H54 (cell line): ENCODE measurements around the gene KCNG2.

Source experiments
- DNase-seq: peaks from one replicate; pipeline ENCODE4 v3.0.0; 2011; ENCODE audit warnings: low spot score, mixed read lengths; ENCODE audit not compliant: insufficient read length
- FAIRE-seq: peaks from 3 replicates; lab custom pipeline; 2011; peaks lifted over from hg19 to GRCh38; lab: Jason Lieb, UNC
- POLR2A ChIP-seq: IDR thresholded peaks from 2 replicates; pipeline ENCODE4 v1.6.1; 2011; ENCODE audit warnings: low read depth, mild to moderate bottlenecking, low read length

KCNG2 gene

DNA sequence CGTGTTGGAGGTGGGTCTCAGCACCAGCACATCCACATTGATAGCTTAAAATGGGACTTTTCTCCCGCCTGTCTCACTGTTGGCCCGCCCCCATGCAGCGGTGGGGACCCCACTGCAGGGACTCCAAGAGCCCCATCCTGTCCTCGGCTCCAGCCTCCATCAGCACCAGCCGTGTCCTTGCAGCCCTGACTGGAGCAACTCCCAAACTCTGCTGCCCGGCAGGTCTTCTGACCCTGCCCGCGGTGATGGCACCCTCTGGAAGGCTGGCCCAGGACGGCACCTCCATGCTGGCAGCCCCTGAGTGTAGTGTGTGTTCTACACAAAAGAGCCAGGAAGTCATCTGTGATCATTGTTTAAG is 41.6 kb upstream of the KCNG2 start:
- FAIRE-seq, result no peak
- no peak for TF ChIP-seq POLR2A

GRCh38 chr18:79756826-79757225 is 40.9 kb upstream of the KCNG2 start:
- TF ChIP-seq POLR2A, result no peak
- FAIRE-seq (no peak), DNase-seq (no peak)

More for the DNA sequence above, 41.6 kb upstream of the KCNG2 start:
- no peak for DNase-seq

- no peak for TF ChIP-seq POLR2A
- DNase-seq (no peak), FAIRE-seq (no peak)
These were observed 37.4 kb upstream of the KCNG2 start for GRCh38 chr18:79760348-79760747.

DNA sequence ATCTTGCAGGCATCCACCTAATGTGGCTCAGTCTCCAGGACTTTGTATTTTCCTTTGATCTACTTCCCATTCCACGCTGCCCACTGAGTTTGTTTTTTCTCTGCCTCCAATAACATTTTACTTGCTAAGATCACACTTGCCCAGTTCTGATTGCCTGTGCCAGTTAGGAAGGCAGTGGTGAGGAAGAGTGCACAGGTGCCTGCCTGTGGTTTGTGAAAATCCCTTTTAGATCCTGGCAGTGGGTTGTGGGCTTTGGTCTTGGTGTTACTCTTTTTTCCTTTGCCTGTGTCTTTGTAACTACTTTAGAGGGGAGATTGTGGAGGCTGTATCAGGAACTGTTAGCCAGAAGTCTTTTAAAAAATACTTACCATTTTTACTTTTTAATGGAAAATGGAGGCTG is 36.9 kb upstream of the KCNG2 start:
- no peak for TF ChIP-seq POLR2A
- DNase-seq, result no peak
- no peak for FAIRE-seq

- DNase-seq, result no peak
- FAIRE-seq, result no peak
- TF ChIP-seq POLR2A, result no peak
These were observed 34.3 kb upstream of the KCNG2 start for GRCh38 chr18:79763407-79763806.

- no peak for DNase-seq
- FAIRE-seq, result no peak
- TF ChIP-seq POLR2A, result no peak
These were observed 33.6 kb upstream of the KCNG2 start for GRCh38 chr18:79764131-79764530.

DNA sequence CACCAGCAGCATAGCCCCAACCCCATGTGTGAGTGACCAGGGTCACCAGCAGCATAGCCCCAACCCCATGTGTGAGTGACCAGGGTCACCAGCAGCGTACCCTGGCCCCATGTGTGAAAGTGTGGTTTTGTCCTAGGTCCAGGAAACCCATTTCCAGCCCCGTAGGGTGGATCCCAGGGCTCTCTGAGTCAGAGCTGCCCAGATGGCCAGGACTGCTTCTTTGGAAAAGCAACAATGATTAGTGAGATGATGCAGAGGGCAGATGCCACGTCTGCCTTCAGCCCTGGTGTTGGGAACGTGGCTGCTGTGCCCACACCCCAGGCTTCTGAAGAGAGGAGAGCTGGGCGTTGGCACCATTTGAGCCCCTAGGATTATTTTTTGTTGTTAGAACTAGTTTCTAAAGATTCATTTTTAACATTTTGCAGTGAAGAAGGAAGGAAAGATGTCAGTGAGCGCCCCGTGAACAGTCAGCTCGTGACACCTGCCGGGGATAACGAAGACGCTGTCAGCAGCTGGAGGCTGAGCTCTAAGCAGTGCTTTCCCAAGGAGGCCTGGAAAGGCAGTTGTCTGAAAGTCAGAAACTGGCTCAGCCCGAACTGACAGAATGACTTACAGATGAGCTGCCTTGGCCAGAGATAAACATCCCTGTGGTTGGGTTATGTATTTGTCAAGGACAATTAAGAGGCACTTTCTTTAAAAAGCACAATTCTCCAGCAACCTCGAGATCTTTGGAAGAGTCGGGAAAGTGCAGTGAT is 32.1 kb upstream of the KCNG2 start:
- FAIRE-seq, result no peak
- TF ChIP-seq POLR2A, result no peak

DNA sequence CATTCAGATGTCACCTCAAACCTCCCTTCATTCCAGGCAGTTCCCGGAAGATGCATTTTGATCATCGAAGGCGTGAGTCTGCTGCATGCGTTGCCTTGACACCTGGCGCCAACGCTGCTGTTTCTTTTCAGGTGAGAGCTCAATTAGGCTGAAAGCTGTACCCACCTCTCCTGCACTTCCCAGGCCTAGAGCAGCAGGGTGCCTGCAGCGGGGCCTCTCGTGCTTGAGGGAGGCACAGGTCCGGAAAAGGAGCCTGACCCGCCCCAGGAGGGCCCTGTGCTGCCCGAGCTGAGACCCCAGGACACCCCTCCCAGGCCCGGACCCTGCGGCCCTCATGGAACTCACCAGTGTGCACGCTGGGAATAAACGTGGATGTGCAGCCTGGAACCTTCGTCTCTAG is 31.4 kb upstream of the KCNG2 start:
- DNase-seq (no peak), FAIRE-seq (no peak)
- no peak for TF ChIP-seq POLR2A

More for the DNA sequence above, 32.1 kb upstream of the KCNG2 start:
- DNase-seq, result no peak

GRCh38 chr18:79768745-79769144 is 29.0 kb upstream of the KCNG2 start:
- no peak for TF ChIP-seq POLR2A
- DNase-seq (no peak), FAIRE-seq (no peak)

GRCh38 chr18:79769698-79770500 is 27.8 kb upstream of the KCNG2 start:
- no peak for DNase-seq
- no peak for FAIRE-seq

GRCh38 chr18:79770501-79770815 is 27.3 kb upstream of the KCNG2 start:
- DNase-seq, result no peak
- TF ChIP-seq POLR2A, result no peak
- FAIRE-seq, result no peak

More at GRCh38 chr18:79769698-79770500, 27.8 kb upstream of the KCNG2 start:
- no peak for TF ChIP-seq POLR2A

DNA sequence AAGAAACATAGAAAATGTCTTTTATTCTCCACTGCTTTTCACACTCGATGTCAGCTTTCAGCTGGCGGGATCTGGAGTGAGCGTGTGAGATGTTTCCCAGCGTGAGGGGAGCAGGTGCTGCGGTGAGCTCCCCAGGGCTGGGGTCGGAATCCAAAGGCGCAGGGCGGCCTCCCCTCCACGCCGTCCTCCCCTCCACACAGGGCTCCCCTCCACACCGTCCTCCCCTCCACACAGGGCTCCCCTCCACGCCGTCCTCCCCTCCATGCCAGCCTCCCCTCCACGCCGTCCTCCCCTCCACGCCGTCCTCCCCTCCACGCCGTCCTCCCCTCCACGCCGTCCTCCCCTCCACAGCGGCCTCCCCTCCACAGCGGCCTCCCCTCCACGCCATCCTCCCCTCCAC is 26.9 kb upstream of the KCNG2 start:
- FAIRE-seq, result no peak
- no peak for DNase-seq
- TF ChIP-seq POLR2A, result no peak

DNA sequence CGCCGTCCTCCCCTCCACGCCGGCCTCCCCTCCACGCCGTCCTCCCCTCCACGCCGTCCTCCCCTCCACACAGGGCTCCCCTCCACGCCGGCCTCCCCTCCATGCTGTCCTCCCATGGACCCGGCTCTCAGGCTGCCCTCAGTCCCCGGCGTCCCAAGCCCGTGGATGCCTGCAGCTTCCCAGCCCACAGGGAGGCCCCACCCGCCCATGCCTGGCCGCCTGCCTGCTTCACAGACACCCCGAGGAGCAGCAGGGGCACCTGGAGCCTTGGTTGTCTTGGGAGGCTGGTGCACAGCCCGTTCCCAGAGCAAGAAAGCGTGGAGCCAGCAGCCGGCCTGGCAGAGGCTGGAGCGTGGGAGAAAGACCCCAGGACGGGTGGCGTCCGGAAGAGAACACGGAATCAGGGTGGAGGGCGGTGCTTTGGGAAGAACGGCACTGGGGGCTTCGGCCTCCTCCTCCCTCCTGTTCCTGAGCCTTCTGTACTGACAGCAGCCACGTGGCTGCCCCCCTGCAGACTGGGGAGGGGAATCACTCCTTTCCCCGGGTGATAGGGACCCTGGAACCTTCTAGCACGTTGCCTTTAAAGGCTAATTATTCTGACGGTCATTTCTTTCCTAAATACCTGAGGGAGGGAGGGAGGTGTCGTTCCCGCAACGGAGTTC is 26.2 kb upstream of the KCNG2 start:
- DNase-seq (no peak), FAIRE-seq (no peak)
- TF ChIP-seq POLR2A, result no peak
